Mucosa of stomach (tissue), 1 donor: ENCODE results near the gene RABGGTA.
"Not testable (repeated sequence)": the region's sequence is repeated elsewhere in the genome, so short reads cannot be mapped to it uniquely, and the experiment has no call there.

Experiments used
- H3K27me3 ChIP-seq: one replicate; pipeline ENCODE4 v1.7.0; 2013; ENCODE audit warnings: mild to moderate bottlenecking, low read length; ENCODE audit not compliant: control insufficient read depth, insufficient read depth
- H3K36me3 ChIP-seq: one replicate; pipeline ENCODE4 v1.7.0; 2013; ENCODE audit warnings: low read length; ENCODE audit not compliant: control insufficient read depth, insufficient read depth
- H3K4me1 ChIP-seq: one replicate; pipeline ENCODE4 v1.7.0; 2013; ENCODE audit warnings: mild to moderate bottlenecking, low read length; ENCODE audit not compliant: control insufficient read depth, insufficient read depth
- H3K4me3 ChIP-seq: one replicate; pipeline ENCODE4 v1.7.0; 2013; ENCODE audit warnings: low read length
- H3K9ac ChIP-seq: one replicate; pipeline ENCODE4 v1.7.0; 2013; ENCODE audit warnings: mild to moderate bottlenecking, low read length, moderate library complexity
- H3K9me3 ChIP-seq: one replicate; pipeline ENCODE4 v1.7.0; 2013; ENCODE audit warnings: mild to moderate bottlenecking, low read length, moderate library complexity; ENCODE audit not compliant: control insufficient read depth
- donor health status: Pancreatic carcinoma.

The RABGGTA gene

DNA sequence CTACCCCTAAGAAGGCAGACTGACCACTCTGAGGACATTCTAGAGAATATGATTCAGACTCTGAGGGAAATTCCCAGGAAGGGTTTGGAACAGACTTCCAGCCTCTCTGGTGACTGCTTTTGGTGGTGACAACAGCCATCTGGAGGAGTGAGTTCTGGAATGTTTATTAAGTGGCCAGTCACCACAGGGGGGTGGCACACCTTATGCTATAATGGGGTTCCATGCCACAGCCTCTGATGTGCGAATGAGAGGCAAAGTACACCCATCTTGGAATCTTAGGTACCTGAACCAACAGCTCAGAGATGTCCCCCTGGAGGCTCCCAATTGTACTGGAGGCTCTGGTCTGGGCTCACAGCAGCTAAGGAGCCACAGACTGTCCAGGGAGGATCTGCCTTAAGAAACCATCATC is 19.5 kb downstream of the RABGGTA start:
- Histone ChIP-seq H3K27me3 (no peaks in the 10 kb centered on the region), H3K4me1 (no peaks in the 10 kb centered on the region), H3K9ac (no peak overlapping the region), H3K36me3 (no peaks in the 10 kb centered on the region), H3K9me3 (no peaks in the 10 kb centered on the region), H3K4me3 (no peak overlapping the region)

DNA sequence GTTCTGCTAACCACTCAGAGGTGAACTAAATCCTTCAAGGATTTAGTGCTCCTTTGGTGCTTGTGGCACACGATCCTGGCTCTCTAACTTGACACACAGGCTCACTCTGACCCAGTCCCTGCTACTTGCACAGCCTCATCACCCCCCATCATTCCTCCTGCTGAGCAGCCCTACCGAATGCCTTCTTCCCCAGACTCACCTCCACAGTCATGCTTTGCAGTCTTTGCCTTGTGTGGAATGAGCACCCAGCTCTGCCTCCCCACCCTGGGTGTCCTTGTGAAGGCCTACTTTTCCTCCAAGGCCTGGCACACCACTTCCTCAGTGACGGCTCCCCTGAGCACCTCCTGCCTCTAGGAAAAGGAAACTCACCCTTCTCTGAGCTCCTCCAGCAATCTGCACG is 21.0 kb downstream of the RABGGTA start:
- Histone ChIP-seq H3K9ac (no peak overlapping the region), H3K27me3 (no peaks in the 10 kb centered on the region), H3K9me3 (no peaks in the 10 kb centered on the region), H3K4me1 (peaks cover 4% of the 10 kb centered on the region), H3K36me3 (no peaks in the 10 kb centered on the region), H3K4me3 (no peak overlapping the region)

DNA sequence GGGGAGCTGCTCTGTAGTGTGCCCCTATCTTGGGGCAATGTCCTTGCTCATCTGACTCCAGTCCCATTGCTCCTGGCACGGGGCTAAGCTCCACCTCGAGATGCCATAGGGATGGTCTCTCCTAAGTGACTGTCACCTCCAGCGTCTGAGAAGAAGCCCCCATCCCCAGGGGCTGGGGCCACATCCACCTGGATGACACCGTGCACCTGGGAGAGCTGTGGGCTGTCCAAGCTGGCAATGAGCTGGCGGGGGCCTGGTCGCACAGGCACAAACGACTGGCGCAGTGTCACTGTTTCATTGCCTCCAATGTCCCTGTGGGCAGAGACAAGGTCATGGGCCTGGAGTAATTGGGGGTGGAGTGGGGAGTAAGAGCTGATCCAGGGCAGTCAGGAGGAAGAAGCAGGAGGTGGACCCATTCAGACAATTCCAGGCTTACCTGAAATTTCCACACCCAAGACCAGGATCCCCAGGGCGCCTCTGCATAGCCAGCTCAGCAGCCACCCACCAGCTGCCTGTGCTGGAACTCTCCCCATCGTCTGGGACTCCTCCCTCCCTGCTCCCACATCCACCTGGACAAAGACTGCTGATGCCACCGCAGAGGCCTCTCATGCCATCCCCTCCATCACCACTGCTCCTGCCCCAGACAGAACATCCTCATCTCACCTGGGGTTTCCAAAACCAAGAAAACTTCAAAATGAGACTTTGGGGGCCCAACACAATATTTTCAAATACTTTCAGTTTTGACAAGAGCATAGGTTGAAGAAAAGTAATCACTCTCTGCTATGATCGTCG is 22.0 kb downstream of the RABGGTA start:
- no peaks in the 10 kb centered on the region for H3K36me3 ChIP-seq
- H3K4me3 ChIP-seq = no peak overlapping the region
- no peak overlapping the region for H3K9ac ChIP-seq
- no peaks in the 10 kb centered on the region for H3K27me3 ChIP-seq
- H3K4me1 ChIP-seq = peaks cover 4% of the 10 kb centered on the region
- no peaks in the 10 kb centered on the region for H3K9me3 ChIP-seq

DNA sequence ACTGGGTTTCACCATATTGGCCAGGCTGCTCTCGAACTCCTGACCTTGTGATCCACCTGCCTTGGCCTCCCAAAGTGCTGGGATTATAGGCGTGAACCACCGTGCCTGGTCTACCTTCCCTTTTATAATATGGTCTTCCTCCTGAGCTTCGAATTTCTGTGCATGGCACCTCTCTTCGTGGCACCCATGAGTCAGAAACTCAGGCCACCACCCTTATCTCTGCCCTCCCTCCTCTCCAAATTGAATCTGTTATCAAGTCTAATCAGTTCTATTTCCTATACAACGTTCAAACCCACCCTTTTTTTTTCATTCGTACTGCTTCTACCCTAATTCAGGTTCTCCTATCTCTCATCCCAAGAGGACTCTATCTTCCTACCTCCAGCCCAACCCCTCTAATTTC is 24.0 kb downstream of the RABGGTA start:
- Histone ChIP-seq H3K36me3 (no peaks in the 10 kb centered on the region), H3K9me3 (no peaks in the 10 kb centered on the region), H3K27me3 (no peaks in the 10 kb centered on the region), H3K4me1 (peaks cover 13% of the 10 kb centered on the region), H3K9ac (no peak overlapping the region), H3K4me3 (no peak overlapping the region)

DNA sequence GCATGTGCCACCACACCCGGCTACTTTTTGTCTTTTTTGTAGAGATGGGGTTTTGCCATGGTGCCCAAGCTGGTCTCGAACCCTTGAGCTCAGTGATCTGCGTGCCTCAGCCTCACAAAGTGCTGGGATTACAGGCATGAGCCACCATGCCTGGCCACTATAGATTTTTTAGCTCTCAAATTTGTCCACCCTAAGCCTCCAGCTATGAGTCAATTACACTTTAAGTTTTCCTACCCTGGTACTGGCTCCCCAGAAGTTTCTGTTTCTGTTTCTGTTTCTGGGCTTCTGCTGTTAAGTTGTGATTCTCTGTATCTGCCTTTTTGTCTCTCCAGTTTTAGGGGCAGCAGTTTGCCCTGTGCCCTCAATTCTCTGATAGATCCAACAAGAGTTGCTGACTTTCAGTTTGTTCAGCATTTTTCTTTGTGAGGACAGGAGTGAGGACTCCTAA is 24.6 kb downstream of the RABGGTA start:
- no peak overlapping the region for H3K4me3 ChIP-seq
- H3K9ac ChIP-seq = peak overlapping the region; percentile 2

DNA sequence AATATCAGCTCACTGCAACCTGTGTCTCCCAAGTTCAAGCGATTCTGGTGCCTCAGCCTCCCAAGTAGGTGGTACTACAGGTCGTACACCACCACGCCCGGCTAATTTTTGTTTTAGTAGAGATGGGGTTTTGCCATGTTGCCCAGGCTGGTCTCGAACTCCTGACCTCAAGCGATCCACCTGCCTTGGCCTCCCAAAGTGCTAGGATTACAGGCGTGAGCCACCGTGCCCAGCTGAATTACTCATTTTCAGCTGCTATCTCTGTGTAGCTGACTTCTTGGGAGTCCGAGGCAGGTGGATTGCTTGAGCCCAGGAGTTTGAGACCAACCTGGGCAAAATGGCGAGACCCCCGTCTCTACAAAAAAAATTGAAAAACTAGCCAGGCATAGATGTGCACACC is 26.0 kb downstream of the RABGGTA start:
- H3K9ac ChIP-seq, H3K4me3 ChIP-seq, H3K9me3 ChIP-seq, H3K27me3 ChIP-seq, H3K36me3 ChIP-seq: not testable (repeated sequence)
- peaks cover 25% of the 10 kb centered on the region for H3K4me1 ChIP-seq

More for the DNA sequence above, 24.6 kb downstream of the RABGGTA start:
- H3K27me3 ChIP-seq = no peaks in the 10 kb centered on the region
- no peaks in the 10 kb centered on the region for H3K9me3 ChIP-seq
- peaks cover 14% of the 10 kb centered on the region for H3K4me1 ChIP-seq
- no peaks in the 10 kb centered on the region for H3K36me3 ChIP-seq

DNA sequence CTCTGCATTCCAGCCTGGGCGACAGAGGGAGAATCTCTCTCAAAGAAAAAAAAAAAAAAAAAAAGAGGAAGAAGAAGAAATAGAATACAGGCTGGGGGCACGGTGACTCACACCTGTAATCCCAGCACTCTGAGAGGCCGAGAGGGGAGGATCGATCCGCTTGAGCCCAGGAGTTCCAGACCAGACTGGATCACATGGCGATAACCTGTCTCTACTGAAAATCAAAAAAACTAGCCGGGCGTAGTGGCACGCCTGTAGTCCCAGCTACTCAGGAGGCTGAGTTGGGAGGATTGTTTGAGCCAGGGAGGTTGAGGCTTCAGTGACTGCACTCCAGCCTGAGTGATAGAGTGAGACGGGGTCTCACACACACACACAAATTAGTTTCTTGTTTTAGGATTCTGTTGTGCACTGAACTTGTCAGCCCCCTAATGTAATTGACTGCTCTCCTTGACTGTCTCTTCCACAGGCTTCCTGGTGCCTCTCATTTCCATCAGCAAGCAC is 28.0 kb downstream of the RABGGTA start:
- H3K9me3 ChIP-seq = no peaks in the 10 kb centered on the region
- H3K27me3 ChIP-seq = no peaks in the 10 kb centered on the region
- H3K36me3 ChIP-seq = peaks cover 6% of the 10 kb centered on the region
- H3K4me1 ChIP-seq = peaks cover 30% of the 10 kb centered on the region
- H3K4me3 ChIP-seq = peak overlapping the region; percentile 96
- peak overlapping the region; percentile 97 for H3K9ac ChIP-seq

DNA sequence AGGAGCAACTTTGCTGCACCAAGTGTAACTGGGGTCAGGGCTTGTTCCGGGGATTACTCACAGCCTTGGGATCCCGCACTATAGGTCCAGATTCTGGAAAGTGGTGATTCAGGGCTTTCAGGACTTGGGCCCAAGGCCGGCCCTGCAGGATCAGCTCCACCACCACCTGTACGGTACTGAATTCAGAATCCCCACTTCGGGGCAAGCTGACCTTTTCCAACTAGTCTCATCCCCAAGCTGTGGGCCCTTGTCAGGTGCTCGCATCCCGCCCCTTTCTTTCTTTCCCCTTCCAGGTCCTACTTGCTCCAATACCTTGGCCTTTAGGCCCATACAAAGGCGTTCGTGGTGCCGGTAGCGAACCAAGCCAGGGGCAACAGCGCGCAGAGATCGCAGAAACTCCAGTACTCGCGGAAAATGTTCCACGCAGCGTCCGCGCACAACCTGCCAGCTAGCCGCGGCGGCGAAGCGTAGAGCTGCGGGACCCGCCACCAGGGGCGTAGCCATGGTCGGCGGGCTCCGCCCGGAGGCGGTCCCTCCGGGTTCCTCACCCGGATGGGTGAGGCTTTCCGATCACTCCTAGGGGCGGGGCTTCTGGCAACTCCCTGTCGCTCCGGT is 29.5 kb downstream of the RABGGTA start:
- H3K4me3 ChIP-seq = peak overlapping the region; percentile 96
- H3K9me3 ChIP-seq = no peaks in the 10 kb centered on the region
- H3K4me1 ChIP-seq = peaks cover 30% of the 10 kb centered on the region
- no peaks in the 10 kb centered on the region for H3K27me3 ChIP-seq
- peaks cover 6% of the 10 kb centered on the region for H3K36me3 ChIP-seq
- peak overlapping the region; percentile 97 for H3K9ac ChIP-seq

DNA sequence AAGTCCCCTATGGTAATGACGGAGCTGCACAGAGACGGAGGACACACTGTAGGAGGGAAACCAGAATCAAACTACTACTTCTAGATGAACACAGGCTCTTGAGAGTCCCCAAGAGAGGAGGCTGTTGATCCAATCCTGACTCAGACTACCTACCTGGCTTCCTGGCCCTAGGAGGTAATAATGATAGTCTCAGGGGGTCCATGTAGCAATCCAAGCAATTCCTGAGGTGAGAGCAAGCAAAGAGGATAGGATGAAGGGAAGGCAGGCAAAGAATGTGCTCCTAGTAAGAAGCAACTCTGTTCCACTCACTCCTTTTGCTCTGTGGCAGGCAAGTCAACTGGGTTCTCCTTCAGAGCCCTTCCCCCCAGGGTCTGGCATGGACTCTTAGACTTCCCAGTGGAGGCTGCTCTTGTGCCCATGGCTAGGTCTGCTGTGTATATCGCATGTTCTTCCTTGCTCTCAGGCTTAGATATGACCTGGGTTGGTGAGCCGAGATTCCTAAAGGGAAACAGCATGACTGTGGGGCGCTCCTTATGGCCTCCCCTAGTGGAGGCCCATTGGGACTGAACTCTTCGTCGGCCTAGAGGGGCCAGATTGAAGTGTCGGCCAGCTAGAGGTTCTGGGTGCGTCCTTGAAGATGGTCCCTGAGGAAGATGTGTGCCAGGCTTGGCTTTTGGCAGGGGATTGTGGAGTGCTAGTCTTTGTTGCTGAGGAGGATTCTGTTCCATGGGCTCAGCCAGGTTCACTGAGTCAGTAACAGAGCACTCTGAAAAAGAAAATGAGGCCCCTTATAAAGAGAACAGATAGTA is 31.1 kb downstream of the RABGGTA start:
- Histone ChIP-seq H3K9me3 (no peaks in the 10 kb centered on the region), H3K36me3 (peaks cover 6% of the 10 kb centered on the region), H3K27me3 (no peaks in the 10 kb centered on the region), H3K9ac (no peak overlapping the region), H3K4me1 (peaks cover 26% of the 10 kb centered on the region), H3K4me3 (no peak overlapping the region)

DNA sequence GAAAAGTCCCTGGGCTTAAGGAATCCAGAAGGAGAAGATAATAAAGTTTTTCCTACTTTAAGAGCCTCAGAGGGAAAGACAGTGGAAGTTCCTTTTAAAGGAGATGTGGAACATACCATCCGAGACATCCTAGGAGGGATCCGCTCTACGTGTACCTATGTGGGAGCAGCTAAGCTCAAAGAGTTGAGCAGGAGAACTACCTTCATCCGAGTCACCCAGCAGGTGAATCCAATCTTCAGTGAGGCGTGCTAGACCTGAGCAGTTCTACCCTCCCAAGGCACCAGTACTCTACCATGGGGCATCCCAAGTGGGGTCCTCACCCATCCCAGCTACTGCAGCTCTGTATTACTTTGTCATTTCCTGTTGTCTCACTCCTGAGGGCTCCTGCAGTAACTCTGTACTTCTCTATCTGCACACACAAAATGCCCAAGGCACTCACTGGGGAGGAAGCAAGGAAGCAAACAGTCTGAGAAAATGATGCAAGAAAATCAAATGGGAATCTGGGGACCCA is 32.8 kb downstream of the RABGGTA start:
- Histone ChIP-seq H3K4me1 (peaks cover 23% of the 10 kb centered on the region), H3K36me3 (peaks cover 6% of the 10 kb centered on the region), H3K27me3 (no peaks in the 10 kb centered on the region), H3K9me3 (no peaks in the 10 kb centered on the region), H3K9ac (no peak overlapping the region), H3K4me3 (no peak overlapping the region)

DNA sequence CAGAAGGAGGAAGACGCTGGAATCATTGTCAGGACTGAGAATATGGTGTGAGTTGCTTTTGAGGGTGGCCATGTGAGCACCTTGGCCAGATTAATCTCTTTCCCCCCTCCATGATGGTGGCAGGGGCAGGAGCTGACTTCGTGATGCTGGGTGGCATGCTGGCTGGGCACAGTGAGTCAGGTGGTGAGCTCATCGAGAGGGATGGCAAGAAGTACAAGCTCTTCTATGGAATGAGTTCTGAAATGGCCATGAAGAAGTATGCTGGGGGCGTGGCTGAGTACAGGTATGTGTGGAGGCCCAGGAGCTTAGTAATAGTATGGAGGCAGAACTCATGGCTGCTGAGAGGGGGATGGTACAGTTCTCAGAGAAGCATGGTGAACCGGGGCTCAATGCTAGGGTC is 33.3 kb downstream of the RABGGTA start:
- Histone ChIP-seq H3K4me3 (no peak overlapping the region), H3K4me1 (peaks cover 18% of the 10 kb centered on the region), H3K9me3 (no peaks in the 10 kb centered on the region), H3K27me3 (no peaks in the 10 kb centered on the region), H3K9ac (no peak overlapping the region), H3K36me3 (peaks cover 6% of the 10 kb centered on the region)
